Measurements from ENCODE around the gene WIZ. TPM values are rescaled to one million over a fixed set of nuclear protein-coding genes. Genes with fewer than 3 reads are reported as not detected.
"Not testable (repeated sequence)": the region's sequence is repeated elsewhere in the genome, so short reads cannot be mapped to it uniquely, and the experiment has no call there.

Gene WIZ
- total and polyA plus RNA-seq, 4 donors: 8.0 to 41.4 (median 30.7) TPM

DNA sequence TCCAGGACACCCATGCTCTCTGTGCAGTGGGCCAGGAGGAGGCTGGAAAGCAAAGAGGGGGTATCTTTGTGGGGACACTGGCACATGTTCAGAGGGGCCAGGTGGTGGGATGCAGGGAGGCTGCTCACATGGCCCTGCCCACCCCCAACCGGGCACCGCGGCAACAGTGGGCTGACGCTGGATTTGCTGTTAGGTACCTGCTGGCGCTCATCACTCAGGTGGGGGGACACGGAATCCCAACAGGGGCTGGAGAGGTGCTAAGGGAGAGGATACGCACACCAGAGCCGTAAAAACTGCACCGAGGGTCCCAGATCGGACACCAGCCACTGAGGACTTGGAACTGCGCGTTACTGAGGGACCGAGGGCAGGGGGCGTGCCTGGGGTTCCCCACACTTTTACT is 50.1 kb downstream of the WIZ start:
- ATAC-seq (ENCODE audit: low FRiP score) (no peak), DNase-seq (peak in 1 of 2 donors; percentile 68)
- Histone ChIP-seq H3K9me3 (ENCODE audit: control insufficient read depth, low read length) (no peaks in the 10 kb centered on the region), H3K27me3 (ENCODE audit: control insufficient read depth in 1 of 2, insufficient read depth in 2 of 2, low read length in 1 of 2) (no peaks in the 10 kb centered on the region), H3K27ac (ENCODE audit: low read depth in 1 of 2, low read length in 2 of 2) (no peak overlapping the region), H3K4me3 (ENCODE audit: low read length in 2 of 2) (no peak overlapping the region), H3K36me3 (ENCODE audit: control insufficient read depth in 1 of 2, insufficient read depth in 2 of 2, low read length in 1 of 2) (peaks cover 0 to 24% of the 10 kb centered on the region in 2 donors), H3K4me1 (ENCODE audit: control insufficient read depth in 1 of 2, insufficient read depth in 2 of 2, low read length in 2 of 2) (peaks cover 1 to 6% of the 10 kb centered on the region in 2 donors)
- intact Hi-C loops (cut with DNase I): no loop called here
- WGBS, 2 donors: 88 to 91% methylated on average over 14 of the region's 14 CpGs

DNA sequence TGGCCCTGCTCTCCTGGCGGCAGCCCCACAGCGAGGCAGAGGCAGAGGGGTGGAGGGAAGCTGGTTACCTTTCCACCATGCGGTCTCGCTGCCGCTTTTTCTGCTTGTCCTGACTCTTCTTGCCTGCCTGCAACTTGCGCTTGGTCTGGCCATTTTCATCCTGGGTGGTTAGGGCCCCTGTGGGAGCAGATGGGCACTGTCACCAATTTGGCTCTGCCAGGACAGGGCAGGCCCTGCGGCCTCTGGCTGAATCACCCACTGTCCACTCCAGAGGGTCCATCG is 50.6 kb downstream of the WIZ start:
- no peak overlapping the region for H3K4me3 ChIP-seq (ENCODE audit: low read length in 2 of 2)
- WGBS, 2 donors: 89 to 97% methylated on average over 8 of the region's 8 CpGs
- intact Hi-C loops (cut with DNase I): no loop called here
- no peaks in the 10 kb centered on the region for H3K27me3 ChIP-seq (ENCODE audit: control insufficient read depth in 1 of 2, insufficient read depth in 2 of 2, low read length in 1 of 2)
- ATAC-seq (ENCODE audit: low FRiP score) (no peak), DNase-seq (peak in 1 of 2 donors; percentile 59)
- H3K36me3 ChIP-seq (ENCODE audit: control insufficient read depth in 1 of 2, insufficient read depth in 2 of 2, low read length in 1 of 2): peaks cover 0 to 24% of the 10 kb centered on the region in 2 donors
- no peaks in the 10 kb centered on the region for H3K9me3 ChIP-seq (ENCODE audit: control insufficient read depth, low read length)
- peaks cover 0 to 6% of the 10 kb centered on the region in 2 donors for H3K4me1 ChIP-seq (ENCODE audit: control insufficient read depth in 1 of 2, insufficient read depth in 2 of 2, low read length in 2 of 2)
- H3K27ac ChIP-seq (ENCODE audit: low read depth in 1 of 2, low read length in 2 of 2): no peak overlapping the region

DNA sequence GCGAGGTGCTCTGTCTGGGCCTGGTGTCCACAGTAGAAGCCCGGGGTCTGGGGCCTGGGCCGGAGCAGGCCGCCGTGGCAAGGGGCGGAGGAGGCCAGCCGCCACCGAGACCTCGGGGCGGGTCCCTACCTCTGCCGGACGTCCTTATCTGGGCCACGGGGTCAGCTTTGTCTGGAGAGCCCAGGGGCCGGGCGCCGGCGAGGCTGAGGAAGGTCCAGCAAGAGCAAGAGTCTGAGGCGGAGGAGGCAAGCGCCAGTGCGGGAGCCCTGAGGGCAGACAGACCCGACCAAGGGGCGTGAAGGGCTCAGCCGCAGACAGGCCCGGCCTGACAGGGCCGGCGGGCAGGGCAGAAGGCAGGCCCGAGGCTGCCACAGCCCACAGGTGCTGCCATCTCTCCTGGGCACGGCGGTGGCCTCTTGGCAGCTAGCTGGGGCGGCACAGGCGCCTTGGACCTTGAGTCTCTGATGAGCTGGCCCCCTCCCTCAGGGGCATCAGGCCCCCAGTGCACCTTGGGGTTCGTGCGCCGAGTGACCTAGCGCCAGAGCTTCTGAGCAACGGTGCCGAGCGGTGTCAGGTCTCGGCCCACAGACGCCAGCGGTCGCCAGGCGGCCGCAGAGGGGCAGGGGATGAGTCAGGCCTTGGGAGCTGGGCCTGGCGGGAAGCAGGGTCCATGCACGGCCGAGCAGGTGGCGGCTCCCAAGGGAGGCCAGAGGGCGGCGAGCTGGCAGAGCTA is 51.1 kb downstream of the WIZ start:
- Histone ChIP-seq H3K9me3 (ENCODE audit: control insufficient read depth, low read length) (no peaks in the 10 kb centered on the region), H3K4me3 (ENCODE audit: low read length in 2 of 2) (no peak overlapping the region), H3K36me3 (ENCODE audit: control insufficient read depth in 1 of 2, insufficient read depth in 2 of 2, low read length in 1 of 2) (peaks cover 0 to 24% of the 10 kb centered on the region in 2 donors), H3K4me1 (ENCODE audit: control insufficient read depth in 1 of 2, insufficient read depth in 2 of 2, low read length in 2 of 2) (peaks cover 0 to under 1% of the 10 kb centered on the region in 2 donors), H3K27me3 (ENCODE audit: control insufficient read depth in 1 of 2, insufficient read depth in 2 of 2, low read length in 1 of 2) (no peaks in the 10 kb centered on the region), H3K27ac (ENCODE audit: low read depth in 1 of 2, low read length in 2 of 2) (no peak overlapping the region)
- intact Hi-C loops (cut with DNase I): no loop called here
- DNase-seq: peak in 1 of 2 donors; percentile 60
- WGBS, 2 donors: 86% methylated on average over 47 to 50 of the region's 50 CpGs
- ATAC-seq (ENCODE audit: low FRiP score): peak; percentile 37

DNA sequence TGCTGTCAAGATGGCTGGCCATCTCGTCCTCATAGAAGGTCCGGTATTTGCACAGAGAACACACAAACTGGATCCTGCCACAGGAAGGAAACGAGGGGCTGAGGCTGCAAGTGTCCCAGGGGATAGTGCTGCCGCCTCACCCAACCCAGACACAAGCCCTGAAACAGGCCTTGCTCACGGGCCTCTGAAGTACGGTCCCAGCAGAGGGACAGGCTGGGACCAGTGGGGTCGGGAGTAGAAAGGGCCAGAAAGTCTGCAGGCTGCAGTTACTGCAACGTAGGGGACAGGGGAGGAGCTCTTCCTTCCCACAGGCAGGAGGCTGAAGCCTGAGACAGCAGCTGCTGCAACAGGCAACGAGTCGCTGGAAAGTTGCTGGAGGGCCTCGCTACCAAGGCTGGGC is 52.0 kb downstream of the WIZ start:
- peaks cover 0 to 24% of the 10 kb centered on the region in 2 donors for H3K36me3 ChIP-seq (ENCODE audit: control insufficient read depth in 1 of 2, insufficient read depth in 2 of 2, low read length in 1 of 2)
- WGBS, 2 donors: 79 to 82% methylated on average over 11 of the region's 11 CpGs

DNA sequence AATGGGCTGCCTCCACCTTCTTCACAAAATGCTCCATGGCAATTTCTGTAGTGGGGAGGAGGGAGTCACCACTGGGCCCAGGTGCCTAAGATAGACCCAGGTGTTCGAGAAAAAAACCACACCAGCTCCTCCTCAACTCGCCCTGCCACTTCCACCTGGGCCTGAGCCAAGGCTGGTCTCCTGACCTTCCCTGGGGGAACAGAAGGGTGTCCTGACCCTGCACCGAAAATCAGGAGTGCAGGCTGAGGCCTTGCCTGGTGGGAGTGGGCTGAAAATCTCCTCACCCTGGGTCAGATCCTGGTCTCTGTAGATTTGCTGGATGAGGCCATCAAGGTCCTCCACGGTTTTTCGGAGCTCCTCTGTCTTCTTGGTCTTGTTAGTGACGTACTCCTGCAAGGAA is 52.5 kb downstream of the WIZ start:
- DNase-seq (peak in 1 of 2 donors; percentile 25), ATAC-seq (ENCODE audit: low FRiP score) (no peak)
- H3K27ac ChIP-seq (ENCODE audit: low read depth in 1 of 2, low read length in 2 of 2): no peak overlapping the region
- 90 to 94% methylated on average over 6 of the region's 6 CpGs for WGBS, 2 donors
- H3K4me3 ChIP-seq (ENCODE audit: low read length in 2 of 2): no peak overlapping the region
- H3K36me3 ChIP-seq (ENCODE audit: control insufficient read depth in 1 of 2, insufficient read depth in 2 of 2, low read length in 1 of 2): peaks cover 0 to 24% of the 10 kb centered on the region in 2 donors
- H3K9me3 ChIP-seq (ENCODE audit: control insufficient read depth, low read length): no peaks in the 10 kb centered on the region
- no peaks in the 10 kb centered on the region for H3K4me1 ChIP-seq (ENCODE audit: control insufficient read depth in 1 of 2, insufficient read depth in 2 of 2, low read length in 2 of 2)
- intact Hi-C loops (cut with DNase I): no loop called here
- no peaks in the 10 kb centered on the region for H3K27me3 ChIP-seq (ENCODE audit: control insufficient read depth in 1 of 2, insufficient read depth in 2 of 2, low read length in 1 of 2)

More for the DNA sequence above, 52.0 kb downstream of the WIZ start:
- H3K27me3 ChIP-seq (ENCODE audit: control insufficient read depth in 1 of 2, insufficient read depth in 2 of 2, low read length in 1 of 2): no peaks in the 10 kb centered on the region
- H3K4me1 ChIP-seq (ENCODE audit: control insufficient read depth in 1 of 2, insufficient read depth in 2 of 2, low read length in 2 of 2): no peaks in the 10 kb centered on the region
- ATAC-seq (ENCODE audit: low FRiP score): no peak
- no peaks in the 10 kb centered on the region for H3K9me3 ChIP-seq (ENCODE audit: control insufficient read depth, low read length)
- intact Hi-C loops (cut with DNase I): no loop called here
- DNase-seq: peak in 1 of 2 donors; percentile 31
- H3K27ac ChIP-seq (ENCODE audit: low read depth in 1 of 2, low read length in 2 of 2): no peak overlapping the region
- no peak overlapping the region for H3K4me3 ChIP-seq (ENCODE audit: low read length in 2 of 2)

DNA sequence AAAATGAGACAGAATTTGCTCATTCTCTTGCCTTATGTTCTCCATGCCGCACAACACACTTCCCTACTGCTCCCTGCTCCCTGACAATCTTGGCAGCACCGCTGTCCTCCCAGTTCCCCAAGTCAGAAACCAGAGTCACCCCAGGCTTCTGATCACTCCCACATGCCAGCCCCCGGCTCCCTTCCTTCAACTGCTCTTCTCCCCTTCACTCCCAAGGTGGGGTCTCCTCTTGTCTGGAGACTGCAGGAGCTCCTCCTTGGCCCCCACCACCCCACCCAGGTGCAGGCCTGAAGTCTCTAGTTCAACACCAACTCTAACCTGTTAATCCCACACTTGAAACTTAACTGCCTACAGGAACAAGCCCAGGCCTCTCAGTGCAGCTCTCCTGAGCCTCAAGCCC is 53.3 kb downstream of the WIZ start:
- no peaks in the 10 kb centered on the region for H3K9me3 ChIP-seq (ENCODE audit: control insufficient read depth, low read length)
- WGBS, 2 donors: 95% methylated on average over 3 of the region's 3 CpGs
- peaks cover 0 to 24% of the 10 kb centered on the region in 2 donors for H3K36me3 ChIP-seq (ENCODE audit: control insufficient read depth in 1 of 2, insufficient read depth in 2 of 2, low read length in 1 of 2)
- no peak for ATAC-seq (ENCODE audit: low FRiP score)
- no peaks in the 10 kb centered on the region for H3K4me1 ChIP-seq (ENCODE audit: control insufficient read depth in 1 of 2, insufficient read depth in 2 of 2, low read length in 2 of 2)
- H3K4me3 ChIP-seq (ENCODE audit: low read length in 2 of 2): no peak overlapping the region
- H3K27ac ChIP-seq (ENCODE audit: low read depth in 1 of 2, low read length in 2 of 2): no peak overlapping the region
- intact Hi-C loops (cut with DNase I): no loop called here
- no peaks in the 10 kb centered on the region for H3K27me3 ChIP-seq (ENCODE audit: control insufficient read depth in 1 of 2, insufficient read depth in 2 of 2, low read length in 1 of 2)
- peak in 1 of 2 donors; percentile 30 for DNase-seq

DNA sequence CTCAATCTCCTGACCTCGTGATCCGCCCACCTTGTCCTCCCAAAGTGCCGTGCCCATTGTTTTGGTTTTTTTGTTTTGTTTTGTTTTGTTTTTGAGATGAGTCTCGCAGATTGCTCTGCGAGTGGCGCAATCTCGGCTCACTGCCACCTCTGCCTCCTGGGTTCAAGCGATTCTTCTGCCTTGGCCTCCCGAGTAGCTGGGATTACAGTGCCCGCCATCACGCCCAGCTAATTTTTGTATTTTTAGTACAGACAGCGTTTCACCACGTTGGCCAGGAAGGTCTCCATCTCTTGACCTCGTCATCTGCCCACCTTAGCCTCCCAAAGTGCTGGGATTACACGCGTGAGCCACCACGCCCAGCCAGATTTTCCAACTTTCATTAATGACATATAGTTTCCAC is 54.5 kb downstream of the WIZ start:
- H3K4me1 ChIP-seq (ENCODE audit: control insufficient read depth in 1 of 2, insufficient read depth in 2 of 2, low read length in 2 of 2); H3K4me3 ChIP-seq (ENCODE audit: low read length in 2 of 2); H3K27me3 ChIP-seq (ENCODE audit: control insufficient read depth in 1 of 2, insufficient read depth in 2 of 2, low read length in 1 of 2); intact Hi-C loops (cut with DNase I); H3K27ac ChIP-seq (ENCODE audit: low read depth in 1 of 2, low read length in 2 of 2); ATAC-seq (ENCODE audit: low FRiP score); H3K9me3 ChIP-seq (ENCODE audit: control insufficient read depth, low read length): not testable (repeated sequence)
- 91 to 92% methylated on average over 17 of the region's 17 CpGs for WGBS, 2 donors
- DNase-seq: peak in 1 of 2 donors; percentile 32
- peaks cover 0 to 22% of the 10 kb centered on the region in 2 donors for H3K36me3 ChIP-seq (ENCODE audit: control insufficient read depth in 1 of 2, insufficient read depth in 2 of 2, low read length in 1 of 2)

DNA sequence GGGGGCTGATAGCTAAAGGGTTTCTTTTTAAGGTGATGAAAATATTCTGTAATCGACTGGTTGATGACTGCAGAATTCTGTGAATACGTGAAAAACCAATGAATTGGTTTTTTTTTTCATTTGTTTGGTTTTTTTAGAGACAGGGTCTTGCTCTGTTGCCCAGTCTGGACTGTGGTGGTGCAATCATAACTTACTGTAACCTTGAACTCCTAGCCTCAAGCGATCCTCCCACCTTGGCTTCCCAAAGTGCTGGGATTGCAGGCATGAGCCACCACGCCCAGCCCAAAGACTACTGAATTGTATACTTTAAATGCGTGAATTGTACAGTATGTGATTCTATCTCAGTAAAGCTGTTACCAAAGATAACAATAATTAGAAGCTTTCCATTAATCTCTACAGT is 55.3 kb downstream of the WIZ start:
- H3K4me3 ChIP-seq (ENCODE audit: low read length in 2 of 2): no peak overlapping the region
- H3K27ac ChIP-seq (ENCODE audit: low read depth in 1 of 2, low read length in 2 of 2): no peak overlapping the region
- H3K36me3 ChIP-seq (ENCODE audit: control insufficient read depth in 1 of 2, insufficient read depth in 2 of 2, low read length in 1 of 2): peaks cover 0 to 22% of the 10 kb centered on the region in 2 donors
- H3K9me3 ChIP-seq (ENCODE audit: control insufficient read depth, low read length): no peaks in the 10 kb centered on the region
- 85 to 87% methylated on average over 5 of the region's 5 CpGs for WGBS, 2 donors
- H3K4me1 ChIP-seq (ENCODE audit: control insufficient read depth in 1 of 2, insufficient read depth in 2 of 2, low read length in 2 of 2): no peaks in the 10 kb centered on the region
- no peaks in the 10 kb centered on the region for H3K27me3 ChIP-seq (ENCODE audit: control insufficient read depth in 1 of 2, insufficient read depth in 2 of 2, low read length in 1 of 2)
- intact Hi-C loops (cut with DNase I): no loop called here
- DNase-seq (peak in 1 of 2 donors; percentile 6), ATAC-seq (ENCODE audit: low FRiP score) (no peak)

DNA sequence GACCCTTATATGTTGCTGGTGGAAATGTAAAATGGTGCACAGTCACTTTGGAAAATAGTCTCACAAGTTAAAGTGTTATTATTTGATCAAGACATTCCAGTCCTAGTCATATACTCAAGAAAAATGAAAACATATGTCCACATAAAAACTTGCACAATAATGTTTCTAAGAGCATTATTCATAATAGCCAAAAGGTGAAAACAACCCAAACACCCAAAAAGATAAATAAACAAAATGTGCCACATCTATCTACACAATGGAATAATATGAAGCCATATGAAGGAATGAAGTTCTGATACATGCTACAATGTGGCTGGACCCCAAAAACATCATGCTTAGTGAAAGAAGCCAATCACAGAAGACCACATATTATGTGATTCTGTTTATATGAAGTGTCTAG is 55.8 kb downstream of the WIZ start:
- Histone ChIP-seq H3K4me1 (ENCODE audit: control insufficient read depth in 1 of 2, insufficient read depth in 2 of 2, low read length in 2 of 2) (no peaks in the 10 kb centered on the region), H3K36me3 (ENCODE audit: control insufficient read depth in 1 of 2, insufficient read depth in 2 of 2, low read length in 1 of 2) (peaks cover 0 to 22% of the 10 kb centered on the region in 2 donors), H3K9me3 (ENCODE audit: control insufficient read depth, low read length) (no peaks in the 10 kb centered on the region), H3K27ac (ENCODE audit: low read depth in 1 of 2, low read length in 2 of 2) (no peak overlapping the region), H3K27me3 (ENCODE audit: control insufficient read depth in 1 of 2, insufficient read depth in 2 of 2, low read length in 1 of 2) (no peaks in the 10 kb centered on the region), H3K4me3 (ENCODE audit: low read length in 2 of 2) (no peak overlapping the region)
- intact Hi-C loops (cut with DNase I): no loop called here
- ATAC-seq (ENCODE audit: low FRiP score) (no peak), DNase-seq (no peak)

Data from aorta (tissue), 5 donors.